ENCODE measurements around the gene KCNN4.

KCNN4 gene

DNA sequence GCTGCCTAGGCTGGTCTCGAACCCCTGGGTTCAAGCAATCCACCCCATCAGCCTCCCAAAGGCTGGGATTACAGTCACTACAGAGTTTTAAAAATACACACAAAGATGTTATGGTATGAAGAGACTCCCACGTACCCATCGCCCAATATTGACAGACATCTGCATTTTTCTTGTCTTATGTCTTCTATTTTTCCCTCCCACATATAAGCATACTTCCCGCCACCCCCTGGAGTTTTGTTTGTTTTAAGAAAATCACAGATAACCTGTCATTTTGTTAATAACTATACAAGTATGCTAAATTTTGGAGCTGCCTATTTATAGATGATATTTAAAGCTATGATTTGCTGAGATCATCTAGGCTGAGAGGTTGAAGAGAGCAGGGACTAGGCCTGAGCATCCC is 19.8 kb downstream of the KCNN4 start:
- DNase-seq (no peak), ATAC-seq (replicated peaks) (no peak)
- H3K27ac Mint-ChIP-seq, result peak overlapping the region; percentile 76
- H3K9me3 Mint-ChIP-seq, result peaks cover 0 to 4% of the 10 kb centered on the region in 2 donors
- H3K27me3 Mint-ChIP-seq, result no peaks in the 10 kb centered on the region
- H3K4me3 Mint-ChIP-seq, result no peak overlapping the region
- H3K36me3 Mint-ChIP-seq, result peaks cover 15 to 42% of the 10 kb centered on the region in 2 donors
- H3K4me1 Mint-ChIP-seq, result peaks cover 61 to 88% of the 10 kb centered on the region in 2 donors

- Mint-ChIP-seq H3K4me3 (no peak overlapping the region), H3K4me1 (peaks cover 58 to 86% of the 10 kb centered on the region in 2 donors), H3K27me3 (no peaks in the 10 kb centered on the region), H3K9me3 (peaks cover 0 to 4% of the 10 kb centered on the region in 2 donors), H3K36me3 (peaks cover 20 to 44% of the 10 kb centered on the region in 2 donors), H3K27ac (peak overlapping the region; percentile 1)
- DNase-seq (no peak), ATAC-seq (replicated peaks) (no peak)
Measured at GRCh38 chr19:43759515-43759914, 21.3 kb downstream of the KCNN4 start.

DNA sequence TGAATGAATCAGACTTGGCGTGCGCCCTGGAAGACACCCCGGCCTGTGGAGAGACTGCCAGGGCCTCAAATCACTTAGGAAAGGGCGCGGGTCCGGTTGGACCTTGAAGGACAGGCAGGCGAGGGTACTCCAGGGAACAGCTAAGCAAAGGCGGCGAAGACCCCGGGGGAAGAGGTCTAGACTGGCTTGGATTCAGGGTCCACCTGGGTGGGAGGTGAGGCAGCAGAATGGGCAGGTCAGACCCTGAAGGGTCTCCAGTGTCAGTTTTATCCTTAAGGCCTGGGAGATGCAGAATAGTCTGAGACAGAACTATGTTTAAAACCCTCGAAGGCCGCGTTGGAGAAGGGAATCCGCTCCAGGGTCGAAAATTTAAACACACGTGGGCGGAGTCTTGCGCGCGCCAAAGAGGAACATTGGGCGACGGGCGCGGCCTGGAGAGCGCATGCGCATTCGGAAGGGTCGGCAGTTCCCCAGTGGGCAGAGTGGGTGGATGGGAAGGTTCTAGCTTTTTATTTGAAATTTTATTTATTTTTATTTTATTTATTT is 25.4 kb downstream of the KCNN4 start:
- Mint-ChIP-seq H3K27me3 (no peaks in the 10 kb centered on the region), H3K4me1 (peaks cover 46 to 81% of the 10 kb centered on the region in 2 donors), H3K4me3 (peak overlapping the region; percentile 97 to 99), H3K9me3 (no peaks in the 10 kb centered on the region), H3K27ac (peak overlapping the region; percentile 100), H3K36me3 (peaks cover 30 to 47% of the 10 kb centered on the region in 2 donors)
- ATAC-seq (replicated peaks), result no peak
- DNase-seq, result peak; percentile 75

- no peaks in the 10 kb centered on the region for H3K9me3 Mint-ChIP-seq
- H3K36me3 Mint-ChIP-seq, result peaks cover 34 to 51% of the 10 kb centered on the region in 2 donors
- ATAC-seq (replicated peaks), result peak; percentile 73 to 82
Measured at GRCh38 chr19:43754503-43755255, 26.1 kb downstream of the KCNN4 start, which contains the start of gene SMG9. TSS of gene SMG9 (minus strand) at chr19:43754962. CDS start at chr19:43750741, 4,221 bp downstream.

GRCh38 chr19:43754253-43754502 is 26.6 kb downstream of the KCNN4 start:
- Mint-ChIP-seq H3K27me3 (no peaks in the 10 kb centered on the region), H3K27ac (peak overlapping the region; percentile 100), H3K9me3 (no peaks in the 10 kb centered on the region), H3K4me3 (peak overlapping the region; percentile 97 to 99), H3K36me3 (peaks cover 36 to 52% of the 10 kb centered on the region in 2 donors), H3K4me1 (peaks cover 47 to 82% of the 10 kb centered on the region in 2 donors)
- no peak for DNase-seq
- ATAC-seq (replicated peaks), result peak in 1 of 2 donors; percentile 72

More at GRCh38 chr19:43754503-43755255, 26.1 kb downstream of the KCNN4 start, which contains the start of gene SMG9:
- peak; percentile 97 for DNase-seq
- Mint-ChIP-seq H3K27me3 (no peaks in the 10 kb centered on the region), H3K4me3 (peak within 1 kb of the TSS; percentile 97 to 99), H3K4me1 (peaks cover 50 to 85% of the 10 kb centered on the region in 2 donors), H3K27ac (peak within 1 kb of the TSS; percentile 100)

- H3K36me3 Mint-ChIP-seq, result peaks cover 48 to 62% of the 10 kb centered on the region in 2 donors
- no peak overlapping the region for H3K4me3 Mint-ChIP-seq
- no peak for ATAC-seq (replicated peaks)
- peaks cover 51 to 73% of the 10 kb centered on the region in 2 donors for H3K4me1 Mint-ChIP-seq
- H3K27me3 Mint-ChIP-seq, result no peaks in the 10 kb centered on the region
- DNase-seq, result no peak
- no peaks in the 10 kb centered on the region for H3K9me3 Mint-ChIP-seq
- H3K27ac Mint-ChIP-seq, result peak overlapping the region; percentile 100
Measured at GRCh38 chr19:43752287-43752875, 28.4 kb downstream of the KCNN4 start.

- Mint-ChIP-seq H3K4me3 (no peak overlapping the region), H3K27ac (peak overlapping the region; percentile 100), H3K36me3 (peaks cover 52 to 63% of the 10 kb centered on the region in 2 donors), H3K9me3 (no peaks in the 10 kb centered on the region), H3K4me1 (peaks cover 50 to 66% of the 10 kb centered on the region in 2 donors), H3K27me3 (no peaks in the 10 kb centered on the region)
- DNase-seq (no peak), ATAC-seq (replicated peaks) (no peak)
Measured at GRCh38 chr19:43751466-43752220, 29.1 kb downstream of the KCNN4 start.

DNA sequence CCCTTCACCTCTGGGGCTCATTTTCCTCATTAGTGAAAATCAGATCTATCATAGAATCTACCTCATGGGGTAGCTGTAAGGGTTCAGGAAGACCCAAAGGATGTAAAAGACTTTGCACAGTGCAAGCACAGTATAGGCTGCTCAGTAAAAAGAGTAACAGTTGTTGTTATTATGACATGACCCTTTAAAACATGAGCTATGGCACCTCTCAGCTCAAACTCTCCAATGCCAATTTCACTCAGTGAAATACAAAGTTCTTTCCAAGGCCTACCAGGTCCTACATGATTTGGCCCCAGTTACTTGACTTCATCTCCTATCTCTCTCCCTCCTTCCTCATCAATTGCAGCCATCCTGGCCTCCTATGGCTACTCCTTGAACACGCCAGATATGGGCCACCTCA is 30.9 kb downstream of the KCNN4 start:
- no peak for DNase-seq
- Mint-ChIP-seq H3K36me3 (peaks cover 51 to 58% of the 10 kb centered on the region in 2 donors), H3K27ac (no peak overlapping the region), H3K9me3 (no peaks in the 10 kb centered on the region), H3K4me3 (no peak overlapping the region), H3K27me3 (no peaks in the 10 kb centered on the region), H3K4me1 (peaks cover 46 to 61% of the 10 kb centered on the region in 2 donors)
- ATAC-seq (replicated peaks), result no peak

GRCh38 chr19:43749152-43749551 is 31.6 kb downstream of the KCNN4 start:
- DNase-seq (no peak), ATAC-seq (replicated peaks) (no peak)
- Mint-ChIP-seq H3K36me3 (peaks cover 52 to 58% of the 10 kb centered on the region in 2 donors), H3K4me1 (peaks cover 46 to 57% of the 10 kb centered on the region in 2 donors), H3K27ac (peak overlapping the region; percentile 93), H3K27me3 (no peaks in the 10 kb centered on the region), H3K9me3 (no peaks in the 10 kb centered on the region), H3K4me3 (no peak overlapping the region)

- no peak for DNase-seq
- peaks cover 45 to 52% of the 10 kb centered on the region in 2 donors for H3K4me1 Mint-ChIP-seq
- H3K27me3 Mint-ChIP-seq, result no peaks in the 10 kb centered on the region
- peak overlapping the region in 1 of 2 donors; percentile 63 for H3K4me3 Mint-ChIP-seq
- H3K27ac Mint-ChIP-seq, result peak overlapping the region; percentile 93
- ATAC-seq (replicated peaks), result no peak
- H3K36me3 Mint-ChIP-seq, result peaks cover 57 to 63% of the 10 kb centered on the region in 2 donors
- H3K9me3 Mint-ChIP-seq, result no peaks in the 10 kb centered on the region
Measured at GRCh38 chr19:43748685-43749084, 32.1 kb downstream of the KCNN4 start.

DNA sequence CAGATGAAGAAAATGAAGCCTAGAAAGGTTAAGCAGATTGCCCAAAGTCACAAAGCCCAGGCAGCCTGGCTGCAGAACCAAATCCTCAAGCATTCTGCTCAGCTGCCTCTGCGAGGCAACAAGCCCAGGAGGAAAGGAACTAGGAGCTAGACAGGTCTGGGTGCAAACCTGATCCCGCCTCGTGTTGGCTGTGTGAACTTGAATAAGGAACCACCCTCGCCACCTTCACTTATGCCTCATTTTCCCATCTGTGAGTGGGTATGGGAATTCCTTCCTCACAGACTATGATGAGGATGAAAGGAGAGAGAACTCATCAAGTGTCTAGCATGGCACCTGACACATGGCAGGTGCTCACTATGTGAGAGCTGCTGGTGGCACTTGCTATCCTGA is 32.6 kb downstream of the KCNN4 start:
- Mint-ChIP-seq H3K4me1 (peaks cover 43 to 47% of the 10 kb centered on the region in 2 donors), H3K36me3 (peaks cover 59 to 63% of the 10 kb centered on the region in 2 donors), H3K27ac (peak overlapping the region; percentile 93), H3K9me3 (no peaks in the 10 kb centered on the region), H3K4me3 (peak overlapping the region in 1 of 2 donors; percentile 18), H3K27me3 (no peaks in the 10 kb centered on the region)
- DNase-seq, result no peak
- no peak for ATAC-seq (replicated peaks)

- Mint-ChIP-seq H3K27me3 (no peaks in the 10 kb centered on the region), H3K4me1 (peaks cover 39 to 42% of the 10 kb centered on the region in 2 donors), H3K27ac (peak overlapping the region; percentile 85), H3K36me3 (peaks cover 60 to 63% of the 10 kb centered on the region in 2 donors), H3K9me3 (no peaks in the 10 kb centered on the region), H3K4me3 (peak overlapping the region in 1 of 2 donors; percentile 18)
- ATAC-seq (replicated peaks) (peak in 1 of 2 donors; percentile 18), DNase-seq (no peak)
Measured at GRCh38 chr19:43747557-43748204, 33.1 kb downstream of the KCNN4 start.

GRCh38 chr19:43743059-43743458 is 37.7 kb downstream of the KCNN4 start:
- Mint-ChIP-seq H3K27ac (no peak overlapping the region), H3K27me3 (no peaks in the 10 kb centered on the region), H3K4me1 (peaks cover 17 to 22% of the 10 kb centered on the region in 2 donors), H3K36me3 (peaks cover 63 to 71% of the 10 kb centered on the region in 2 donors), H3K4me3 (no peak overlapping the region), H3K9me3 (no peaks in the 10 kb centered on the region)
- ATAC-seq (replicated peaks), result no peak
- DNase-seq, result no peak

Measured in stimulated activated naive B cell treated with anti-CD40 and anti-IgM and Interleukin-4, amounts not matched to agents 10 μg/mL and 1 μg/mL and 100 μg/mL, for 72 hours (primary cell).